ENCODE measurements around the gene CREG2.

- TF ChIP-seq CTCF (IDR thresholded peaks at IDR 0.05) (no peak), POLR2AphosphoS5 (IDR thresholded peaks at IDR 0.05) (no peak), POLR2A (IDR thresholded peaks at IDR 0.05) (no peak)
Observed at GRCh38 chr2:101426822-101427221, 39.5 kb upstream of the CREG2 start.

Data from transverse colon (tissue), 4 donors.